HepG2 (cell line): Measurements from ENCODE around the gene STKLD1. TPM values are rescaled to one million over a fixed set of nuclear protein-coding genes. Genes with fewer than 3 reads are reported as not detected.

Experiments
- ATAC-seq: fragments of 200-7000 bp; cut with Tn5 transposase; 3 replicates; pipeline ENCODE4 v1.9.1; 2020; ENCODE audit warnings: mild to moderate bottlenecking, moderate library complexity
- BruUV-seq: library from RNA; stranded (reverse); fragments of 400-500 nt; replicated peaks from 2 replicates; lab custom pipeline; 2021; lab: Mats Ljungman, UMichigan
- CTCF ChIA-PET: fragments of 300-600 bp; formaldehyde crosslinking; extraction: SDS; loops from one replicate; lab custom pipeline; 2021; ENCODE audit warnings: low total read pairs, inconsistent platforms, low intra/inter-chr PET ratio; lab: Yijun Ruan, JAX
- POLR2A ChIA-PET: fragments of 350-600 bp; sonication (Branson Sonifier 250); formaldehyde crosslinking; loops from one replicate; lab custom pipeline; 2020; ENCODE audit warnings: antibody characterized with exemption, inconsistent platforms; lab: Yijun Ruan, JAX
- DNase-seq: peaks from one replicate; pipeline ENCODE4 v3.0.0-alpha.2; 2015; ENCODE audit warnings: low spot score
- FAIRE-seq: peaks from 3 replicates; lab custom pipeline; 2011; peaks lifted over from hg19 to GRCh38; lab: Jason Lieb, UNC
- H2AFZ ChIP-seq: one replicate; pipeline ENCODE4 v1.6.1; 2011; ENCODE audit warnings: low read length, inconsistent platforms
- H3K27ac ChIP-seq: fragments of 300-600 bp; 3 replicates; pipeline ENCODE4 v1.8.0; 2011; ENCODE audit warnings: mixed run types, mild to moderate bottlenecking, mixed read lengths, low read length, inconsistent platforms; ENCODE audit not compliant: insufficient read depth; ENCODE audit errors: extremely low read length
- H3K27me3 ChIP-seq, 2 experiments: fragments of 200-600 bp in 1 of 2; 2 replicates in 1 of 2; 3 replicates in 1 of 2; pipeline versions ENCODE4 v1.6.0 to v1.8.0; 2011; ENCODE audit warnings: low read length in 2 of 2, mild to moderate bottlenecking in 2 of 2, moderate library complexity in 2 of 2, inconsistent platforms in 1 of 2; ENCODE audit not compliant: insufficient read depth in 2 of 2, control insufficient read depth in 1 of 2
- H3K36me3 ChIP-seq, 2 experiments: fragments of 200-600 bp in 1 of 2; replicated peaks in 1 of 2; 2 replicates in 1 of 2; 3 replicates in 1 of 2; pipeline versions ENCODE4 v1.5.1 to v1.8.0; 2011; ENCODE audit warnings: low read length in 2 of 2, inconsistent platforms in 1 of 2; ENCODE audit not compliant: insufficient read depth in 2 of 2, control insufficient read depth in 1 of 2
- H3K4me1 ChIP-seq: 2 replicates; pipeline ENCODE4 v1.5.1; 2012; ENCODE audit warnings: low read length, inconsistent platforms; ENCODE audit not compliant: insufficient read depth
- H3K4me2 ChIP-seq: 2 replicates; pipeline ENCODE4 v1.6.0; 2011; ENCODE audit warnings: low read depth, low read length, inconsistent platforms
- H3K4me3 ChIP-seq, 3 experiments: fragments of 200-600 bp in 1 of 3; sonication (generic), shearing (Covaris generic) in 1 of 3; replicated peaks in 1 of 3; 2 replicates each; pipeline ENCODE4 v1.5.1; 2011 to 2016; ENCODE audit warnings: low read length in 3 of 3, inconsistent platforms in 2 of 3, low read depth in 2 of 3, mild to moderate bottlenecking in 2 of 3, control low read depth in 1 of 3, mixed read lengths in 1 of 3; ENCODE audit not compliant: insufficient read depth in 1 of 3
- H3K79me2 ChIP-seq: one replicate; pipeline ENCODE4 v1.6.1; 2011; ENCODE audit warnings: low read length, inconsistent platforms; ENCODE audit not compliant: insufficient read depth
- H3K9ac ChIP-seq: 2 replicates; pipeline ENCODE4 v1.6.0; 2011; ENCODE audit warnings: mild to moderate bottlenecking, low read depth, low read length, inconsistent platforms; ENCODE audit not compliant: insufficient read depth
- H3K9me3 ChIP-seq: 2 replicates; pipeline ENCODE4 v1.5.1; 2012; ENCODE audit warnings: mild to moderate bottlenecking, low read length
- H4K20me1 ChIP-seq: 2 replicates; pipeline ENCODE4 v1.6.0; 2011; ENCODE audit warnings: inconsistent platforms, mild to moderate bottlenecking, low read length, moderate library complexity; ENCODE audit not compliant: insufficient read depth
- ARID2 ChIP-seq: sonication (generic); formaldehyde crosslinking; IDR thresholded peaks from 2 replicates; pipeline ENCODE4 v1.8.1; 2022; ENCODE audit warnings: mild to moderate bottlenecking, missing genetic modification reagents, borderline replicate concordance
- ATF4 ChIP-seq, 2 experiments: fragments of 450-650 bp in 1 of 2; sonication (generic) in 1 of 2; formaldehyde crosslinking; IDR thresholded peaks; 2 replicates each; pipeline versions ENCODE4 v1.5.0 to v1.8.0; 2020 to 2022; ENCODE audit warnings: mild to moderate bottlenecking in 1 of 2, missing genetic modification reagents in 1 of 2
- ATM ChIP-seq: fragments of 450-650 bp; IDR thresholded peaks from 2 replicates; pipeline ENCODE4 v1.7.1; 2017; ENCODE audit warnings: mild to moderate bottlenecking, borderline replicate concordance
- BCL6 ChIP-seq: IDR thresholded peaks from 2 replicates; pipeline ENCODE4 v1.6.1; 2016; ENCODE audit warnings: missing genetic modification reagents, missing compliant biosample characterization
- CBX5 ChIP-seq: sonication (generic); formaldehyde crosslinking; IDR thresholded peaks from 2 replicates; pipeline ENCODE4 v1.4.0; 2020; ENCODE audit warnings: missing genetic modification reagents, borderline replicate concordance
- CEBPG ChIP-seq: IDR thresholded peaks from 2 replicates; pipeline ENCODE4 v1.6.1; 2016
- CTCF ChIP-seq: sonication (generic); formaldehyde crosslinking; IDR thresholded peaks from 2 replicates; pipeline ENCODE4 v1.5.0; 2020; ENCODE audit warnings: mild to moderate bottlenecking, missing genetic modification reagents, moderate library complexity
- GATAD2A ChIP-seq: IDR thresholded peaks from 2 replicates; pipeline ENCODE4 v1.6.1; 2016
- GFI1 ChIP-seq: sonication (generic); formaldehyde crosslinking; IDR thresholded peaks from 2 replicates; pipeline ENCODE4 v1.5.0; 2020; ENCODE audit warnings: missing genetic modification reagents, mild to moderate bottlenecking, borderline replicate concordance
- GTF2F1 ChIP-seq: fragments of 150-350 bp; IDR thresholded peaks from 2 replicates; pipeline ENCODE4 v1.6.1; 2014; ENCODE audit warnings: low read length
- HDAC1 ChIP-seq: sonication (generic); formaldehyde crosslinking; IDR thresholded peaks from 2 replicates; pipeline ENCODE4 v1.5.1; 2020; ENCODE audit warnings: mild to moderate bottlenecking, missing genetic modification reagents
- HNF4G ChIP-seq, 2 experiments: sonication (generic) in 1 of 2; formaldehyde crosslinking in 1 of 2; IDR thresholded peaks; 2 replicates each; pipeline versions ENCODE4 v1.4.0 to v1.6.1; 2011 to 2020; ENCODE audit warnings: borderline replicate concordance in 2 of 2, low read depth in 2 of 2, mild to moderate bottlenecking in 2 of 2, low read length in 1 of 2, missing genetic modification reagents in 1 of 2, moderate library complexity in 1 of 2
- IKZF4 ChIP-seq: sonication (generic); formaldehyde crosslinking; IDR thresholded peaks from 2 replicates; pipeline ENCODE4 v1.5.1; 2020; ENCODE audit warnings: borderline replicate concordance, mild to moderate bottlenecking, low read depth, missing genetic modification reagents; ENCODE audit errors: not compliant biosample characterization
- KLF11 ChIP-seq: IDR thresholded peaks from 2 replicates; pipeline ENCODE4 v1.6.1; 2016; ENCODE audit warnings: missing compliant biosample characterization
- MIER2 ChIP-seq: IDR thresholded peaks from 2 replicates; pipeline ENCODE4 v1.6.1; 2016; ENCODE audit warnings: missing biosample characterization, missing genetic modification reagents
- MTA1 ChIP-seq: sonication (generic); formaldehyde crosslinking; IDR thresholded peaks from 2 replicates; pipeline ENCODE4 v1.4.0; 2020; ENCODE audit warnings: missing genetic modification reagents, mild to moderate bottlenecking, borderline replicate concordance
- PTBP1 ChIP-seq: fragments of 200-400 bp; formaldehyde crosslinking; IDR thresholded peaks from 2 replicates; pipeline ENCODE4 v1.6.1; 2018; ENCODE audit warnings: low read length, low read depth; ENCODE audit not compliant: poor library complexity, severe bottlenecking
- SRF ChIP-seq: IDR thresholded peaks from 2 replicates; pipeline ENCODE4 v1.6.1; 2011; ENCODE audit warnings: mild to moderate bottlenecking, low read depth, low read length, moderate library complexity
- TAF15 ChIP-seq: fragments of 200-400 bp; formaldehyde crosslinking; IDR thresholded peaks from one replicate; pipeline ENCODE4 v1.6.1; 2018; ENCODE audit warnings: mild to moderate bottlenecking, low read depth, low read length; ENCODE audit not compliant: poor library complexity, severe bottlenecking
- ZBTB25 ChIP-seq: IDR thresholded peaks from 2 replicates; pipeline ENCODE4 v1.6.1; 2018; ENCODE audit warnings: missing genetic modification reagents
- ZNF382 ChIP-seq: sonication (generic); formaldehyde crosslinking; IDR thresholded peaks from 2 replicates; pipeline ENCODE4 v1.5.0; 2020; ENCODE audit warnings: missing genetic modification reagents, mild to moderate bottlenecking, borderline replicate concordance
- ZNF383 ChIP-seq: sonication (generic); formaldehyde crosslinking; IDR thresholded peaks from 2 replicates; pipeline ENCODE4 v1.4.0; 2020; ENCODE audit warnings: missing genetic modification reagents, mild to moderate bottlenecking, borderline replicate concordance
- ZNF510 ChIP-seq: sonication (generic); formaldehyde crosslinking; IDR thresholded peaks from 2 replicates; pipeline ENCODE4 v1.4.0; 2020; ENCODE audit warnings: low read depth, mild to moderate bottlenecking, missing genetic modification reagents
- WGBS: methylation state at CpG from one replicate; pipeline ENCODE4 v1.1.6; 2017; ENCODE audit warnings: low lambda C conversion rate; 5-methylcytosine and 5-hydroxymethylcytosine counted together
- in situ Hi-C: cut with HindIII; loops from 2 replicates; pipeline ENCODE4 v1.10.0; 2017; ENCODE audit warnings: low pct_unique_long_range_greater_than_20kb; ENCODE audit not compliant: extremely low pct_ligation_motif_present
- intact Hi-C: fragments of 100-400 bp; cut with micrococcal nuclease; formaldehyde crosslinking; loops from one replicate; pipeline ENCODE4 v1.10.0; 2022; ENCODE audit not compliant: unreplicated experiment
- polyA plus RNA-seq, 8 experiments: library from polyadenylated mRNA; depleted of rRNA in 3 of 8; stranded (reverse) in 7 of 8; unstranded in 1 of 8; fragments of >200 nt; fragmentation: Illumina TruSeq in 4 of 8; extraction: Trizol in 4 of 8; gene quantifications; 2 replicates each; pipeline versions ENCODE4 v1.2.1 to v1.2.3, GENCODE V29; 2011 to 2016; ENCODE audit warnings: low read depth in 4 of 8, missing spikeins in 1 of 8, mixed read lengths in 1 of 8; ENCODE audit not compliant: insufficient read depth in 1 of 8
- total RNA-seq, 5 experiments: library from RNA; depleted of rRNA; stranded (reverse); fragments of >200 nt; fragmentation: Illumina TruSeq; extraction: Trizol; gene quantifications; 2 replicates each; pipeline ENCODE4 v1.2.3, GENCODE V29; 2016; ENCODE audit warnings: low read depth in 1 of 5

The STKLD1 gene
- total and polyA plus RNA-seq, 2 of the 13 experiments (the other 11 are each of a cell fraction or from before 2014, with no cell fraction given), result 1.5 to 2.2 TPM

GRCh38 chr9:133390713-133391112 is 14.5 kb downstream of the STKLD1 start:
- no TSS peak for BruUV-seq
- ChIA-PET CTCF (no interaction called here), POLR2A (interaction anchor here (1.2 kb wide), 1 partner anchor 14 kb away, joined by 3 read pairs; the partner anchor contains the start of gene STKLD1)
- Histone ChIP-seq H3K79me2 (no peaks in the 10 kb centered on the region), H3K4me3 (peak overlapping the region; percentile 11 to 52 (median 42); a peak in 2 of 6 replicates), H3K27me3 (no peaks in the 10 kb centered on the region), H2AFZ (no peak overlapping the region), H3K36me3 (no peaks in the 10 kb centered on the region), H3K4me1 (peaks cover 86% of the 10 kb centered on the region), H4K20me1 (no peaks in the 10 kb centered on the region), H3K9me3 (no peaks in the 10 kb centered on the region), H3K4me2 (peak overlapping the region; percentile 63), H3K9ac (no peak overlapping the region), H3K27ac (peak overlapping the region; percentile 54)
- ATAC-seq (no peak), FAIRE-seq (no peak), DNase-seq (no peak)
- in situ Hi-C loops, result no loop called here
- 8% methylated on average over 7 of the region's 7 CpGs for WGBS
- intact Hi-C loops, result loop anchor here (1.0 kb wide), 1 partner anchor 7 kb away; no protein-coding TSS in a partner anchor
- TF ChIP-seq ATF4 (CRISPR knock-in tag; IDR thresholded peaks at IDR 0.05) (peak in 1 of 2 experiments; percentile 73; a peak in 2 of 4 replicates), CTCF (peak; percentile 36), IKZF4 (CRISPR knock-in tag) (no peak), ARID2 (CRISPR knock-in tag) (no peak), CBX5 (no peak), GATAD2A (CRISPR knock-in tag) (peak; percentile 60; the same call in 1 of the 2 replicates), HNF4G (IDR thresholded peaks at IDR 0.05; ENCODE audit: borderline replicate concordance, low read depth, low read length) (no peak), HNF4G (CRISPR knock-in tag; IDR thresholded peaks at IDR 0.05; ENCODE audit: borderline replicate concordance, low read depth) (no peak), HDAC1 (CRISPR knock-in tag) (no peak), GFI1 (CRISPR knock-in tag) (no peak), CEBPG (CRISPR knock-in tag) (peak; percentile 72; the same call in 1 of the 2 replicates), PTBP1 (no peak), ZBTB25 (CRISPR knock-in tag) (no peak), BCL6 (CRISPR knock-in tag) (no peak), MTA1 (peak; percentile 41; the same call in 1 of the 2 replicates), ZNF382 (CRISPR knock-in tag) (no peak), TAF15 (no peak), GTF2F1 (no peak), KLF11 (CRISPR knock-in tag) (no peak), ZNF383 (no peak), ZNF510 (no peak), ATM (no peak), MIER2 (no peak), SRF (no peak)
